GM12872 (cell line): ENCODE results near the gene SNX24.

ENCODE experiments used
- TF ChIP-seq, protein P1 (sequence below): IDR thresholded peaks from 3 replicates; pipeline ENCODE4 v1.5.1; 2011; ENCODE audit warnings: low read depth, mild to moderate bottlenecking, low read length, moderate library complexity; ENCODE audit not compliant: insufficient read depth

Gene SNX24

DNA sequence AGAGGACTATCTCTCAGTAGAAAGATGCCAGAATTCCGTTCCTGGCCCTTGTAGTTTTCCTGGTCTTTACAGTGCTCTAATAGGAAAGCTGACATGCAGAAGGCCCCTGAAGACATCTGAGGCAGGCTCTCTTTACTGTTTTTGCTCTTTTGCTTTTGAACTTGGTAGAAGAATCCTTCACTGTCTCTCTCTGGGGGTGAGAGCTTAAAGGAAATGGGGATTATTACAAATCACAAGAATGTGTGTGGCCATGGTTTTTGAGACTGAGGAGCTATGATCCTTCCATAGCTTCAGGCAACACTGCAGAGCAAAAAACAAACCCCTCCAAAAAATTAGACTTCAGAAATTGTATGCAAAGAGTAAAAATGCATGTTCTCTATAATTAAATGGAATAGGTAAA, 102.0 kb downstream of the SNX24 start:
- TF ChIP-seq, protein P1, sequence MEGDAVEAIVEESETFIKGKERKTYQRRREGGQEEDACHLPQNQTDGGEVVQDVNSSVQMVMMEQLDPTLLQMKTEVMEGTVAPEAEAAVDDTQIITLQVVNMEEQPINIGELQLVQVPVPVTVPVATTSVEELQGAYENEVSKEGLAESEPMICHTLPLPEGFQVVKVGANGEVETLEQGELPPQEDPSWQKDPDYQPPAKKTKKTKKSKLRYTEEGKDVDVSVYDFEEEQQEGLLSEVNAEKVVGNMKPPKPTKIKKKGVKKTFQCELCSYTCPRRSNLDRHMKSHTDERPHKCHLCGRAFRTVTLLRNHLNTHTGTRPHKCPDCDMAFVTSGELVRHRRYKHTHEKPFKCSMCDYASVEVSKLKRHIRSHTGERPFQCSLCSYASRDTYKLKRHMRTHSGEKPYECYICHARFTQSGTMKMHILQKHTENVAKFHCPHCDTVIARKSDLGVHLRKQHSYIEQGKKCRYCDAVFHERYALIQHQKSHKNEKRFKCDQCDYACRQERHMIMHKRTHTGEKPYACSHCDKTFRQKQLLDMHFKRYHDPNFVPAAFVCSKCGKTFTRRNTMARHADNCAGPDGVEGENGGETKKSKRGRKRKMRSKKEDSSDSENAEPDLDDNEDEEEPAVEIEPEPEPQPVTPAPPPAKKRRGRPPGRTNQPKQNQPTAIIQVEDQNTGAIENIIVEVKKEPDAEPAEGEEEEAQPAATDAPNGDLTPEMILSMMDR = no peak

DNA sequence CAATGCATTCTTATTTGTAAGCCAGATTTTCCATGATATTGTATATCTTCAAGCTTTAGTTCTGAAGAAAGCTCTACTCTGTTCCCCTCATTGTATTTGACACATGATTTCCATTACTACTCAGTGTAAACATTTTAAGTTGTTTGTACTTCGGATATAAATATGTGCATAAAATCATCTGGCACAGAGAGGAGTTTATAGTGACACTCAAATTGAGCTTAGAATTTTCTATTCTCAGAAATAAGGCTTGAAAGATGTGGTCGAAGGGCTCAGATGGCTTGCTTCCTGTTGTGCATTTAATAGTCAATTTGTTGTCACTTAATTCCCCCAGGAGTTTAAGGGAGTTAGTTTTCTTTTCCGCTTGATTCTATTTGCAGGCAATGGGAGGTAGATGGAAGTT, 102.4 kb downstream of the SNX24 start:
- TF ChIP-seq, protein P1 = no peak

DNA sequence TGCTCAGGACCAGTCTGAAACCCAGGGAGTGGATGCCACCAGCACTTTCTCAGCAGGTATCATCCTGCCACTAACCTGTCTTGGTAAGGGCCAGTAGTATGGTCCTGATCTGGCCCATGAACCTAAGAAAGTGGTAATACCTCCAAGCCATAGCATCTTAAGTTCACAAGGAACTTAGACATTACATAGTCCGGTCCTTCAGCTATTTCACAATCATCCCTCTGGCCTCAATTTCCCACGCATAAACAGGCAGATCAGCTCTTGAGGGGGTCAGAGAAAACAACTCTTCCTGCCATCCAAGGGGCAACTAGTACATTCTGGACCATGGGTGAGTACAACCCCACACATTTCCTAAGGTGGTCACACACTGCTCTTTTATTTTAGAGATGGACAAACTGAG, 102.9 kb downstream of the SNX24 start:
- TF ChIP-seq, protein P1 = no peak

DNA sequence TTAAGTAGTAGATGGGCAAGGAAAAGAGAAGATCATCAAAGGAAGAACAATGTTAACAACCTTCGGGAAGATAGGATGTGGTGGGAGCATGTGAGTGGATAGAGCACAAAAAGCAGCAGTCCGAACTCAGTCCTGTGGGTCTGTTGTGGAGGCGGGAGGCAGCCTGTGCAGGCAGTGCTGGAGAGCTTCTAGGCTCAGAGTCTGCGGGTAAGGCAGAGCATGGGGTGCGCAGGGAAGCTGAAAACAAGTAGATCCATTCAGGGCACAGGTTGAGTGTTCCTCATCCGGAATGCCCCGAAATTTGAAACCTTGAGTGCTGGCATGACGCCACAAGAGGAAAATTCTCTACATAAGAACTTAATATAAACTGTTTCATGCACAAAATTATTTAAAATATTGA, 106.2 kb downstream of the SNX24 start:
- TF ChIP-seq, protein P1 = no peak

DNA sequence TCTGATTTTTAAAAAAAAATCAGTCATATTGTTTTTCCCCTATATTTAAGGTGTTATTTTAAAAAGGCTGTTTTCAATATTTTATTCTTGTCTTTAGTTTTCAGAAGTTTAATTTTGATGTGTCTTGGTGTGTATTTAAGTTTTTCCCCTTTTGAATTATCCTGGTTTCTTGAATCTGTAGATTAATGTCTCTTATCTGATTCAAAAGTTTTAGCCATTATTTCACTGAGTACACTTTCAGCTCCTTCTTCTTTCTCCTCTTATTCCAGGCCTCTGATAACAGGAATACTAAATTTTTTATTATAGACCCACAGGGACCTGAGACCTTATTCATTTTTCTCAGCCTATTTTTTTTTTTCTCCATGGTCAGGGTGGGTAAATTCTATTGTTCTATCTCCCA, 109.3 kb downstream of the SNX24 start:
- TF ChIP-seq, protein P1 = no peak

DNA sequence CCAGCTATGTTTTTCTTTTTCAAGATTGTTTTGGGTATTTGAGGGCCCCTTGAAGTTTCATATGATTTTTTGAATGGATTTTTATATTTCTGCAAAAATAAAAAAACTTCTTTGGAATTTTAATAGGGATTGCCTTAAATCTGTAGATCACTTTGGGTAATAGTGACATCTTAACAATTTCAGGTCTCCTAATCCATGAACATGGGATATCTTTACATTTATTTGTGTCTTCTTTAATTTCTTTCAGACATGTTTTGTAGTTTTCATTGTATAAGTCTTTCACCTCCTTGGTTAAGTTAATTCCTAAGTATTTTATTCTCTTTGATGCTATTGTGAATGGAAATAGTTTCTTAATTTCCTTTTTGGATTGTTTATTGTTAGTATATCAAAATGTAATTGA, 112.0 kb downstream of the SNX24 start:
- TF ChIP-seq, protein P1 = no peak

DNA sequence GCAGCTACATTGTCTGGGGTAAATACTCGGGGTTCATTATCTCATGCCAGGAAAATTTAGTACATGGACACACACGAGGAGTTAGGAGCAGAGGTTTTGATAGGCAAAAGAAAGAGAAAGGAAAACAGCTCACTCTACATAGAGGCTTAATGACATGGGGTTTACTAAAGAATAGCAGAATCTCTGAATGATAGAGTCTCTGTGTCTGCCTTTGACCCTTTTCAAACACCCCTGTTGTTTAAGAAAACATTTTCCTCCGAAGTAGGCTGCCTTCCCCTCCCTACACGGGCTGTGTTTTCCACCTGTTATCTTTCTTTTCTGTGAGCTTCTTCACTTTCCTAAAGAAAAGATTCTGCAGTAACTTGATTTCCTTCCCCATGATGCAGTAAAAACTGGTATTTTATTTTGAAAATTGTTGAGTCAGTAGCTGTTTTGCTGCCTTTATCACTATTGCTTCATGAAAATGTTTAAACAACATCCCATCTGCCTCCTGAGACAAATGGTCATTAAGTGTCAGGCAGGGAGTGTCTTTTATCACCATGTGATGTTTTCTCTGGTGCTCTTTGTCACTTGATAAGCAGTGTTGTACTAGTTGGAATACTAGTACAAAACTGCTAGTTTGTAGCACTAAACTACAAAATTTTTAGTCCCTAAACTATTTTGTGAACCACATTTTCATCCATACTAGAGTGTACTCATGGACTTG, 114.5 kb downstream of the SNX24 start:
- TF ChIP-seq, protein P1 = no peak
